ENCODE results near the gene PEG3.
A peak's percentile ranks its signal among the peaks of the same experiment; 100 is the strongest.

PEG3 gene

DNA sequence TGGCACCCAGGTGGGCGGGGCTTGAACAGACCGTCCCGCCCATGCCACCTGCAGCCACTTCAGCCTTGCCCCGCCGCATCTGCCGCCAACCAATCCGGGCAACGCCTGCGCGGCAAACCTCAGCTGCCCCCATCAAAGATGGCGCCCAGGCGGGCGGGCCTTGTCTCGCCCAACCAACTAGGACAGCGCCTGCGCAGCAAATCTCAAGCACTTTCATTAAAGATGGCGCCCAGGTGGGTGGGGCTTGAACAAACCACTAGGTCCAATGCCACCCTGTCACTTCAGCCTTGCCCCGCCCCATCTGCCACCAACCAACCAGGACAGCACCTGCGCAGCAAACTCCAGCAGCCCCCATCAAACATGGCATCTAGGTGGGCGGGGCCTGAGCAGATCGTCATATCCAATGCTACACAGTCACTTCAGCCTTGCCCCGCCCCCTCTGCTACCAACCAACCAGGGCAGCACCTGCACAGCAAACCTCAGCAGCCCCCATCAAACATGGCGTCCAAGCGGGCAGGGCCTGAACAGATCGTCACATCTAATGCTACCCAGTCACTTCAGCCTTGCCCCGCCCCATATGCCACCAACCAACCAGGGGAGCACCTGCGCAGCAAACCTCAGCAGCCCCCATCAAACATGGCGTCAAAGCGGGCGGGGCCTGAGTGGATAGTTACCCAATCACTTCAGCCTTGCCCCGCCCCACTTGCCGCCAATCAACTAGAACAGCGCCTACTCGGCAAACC, 1.4 kb downstream of the PEG3 start:
- DNase-seq (ENCODE audit: low spot score): peak; percentile 99

DNA sequence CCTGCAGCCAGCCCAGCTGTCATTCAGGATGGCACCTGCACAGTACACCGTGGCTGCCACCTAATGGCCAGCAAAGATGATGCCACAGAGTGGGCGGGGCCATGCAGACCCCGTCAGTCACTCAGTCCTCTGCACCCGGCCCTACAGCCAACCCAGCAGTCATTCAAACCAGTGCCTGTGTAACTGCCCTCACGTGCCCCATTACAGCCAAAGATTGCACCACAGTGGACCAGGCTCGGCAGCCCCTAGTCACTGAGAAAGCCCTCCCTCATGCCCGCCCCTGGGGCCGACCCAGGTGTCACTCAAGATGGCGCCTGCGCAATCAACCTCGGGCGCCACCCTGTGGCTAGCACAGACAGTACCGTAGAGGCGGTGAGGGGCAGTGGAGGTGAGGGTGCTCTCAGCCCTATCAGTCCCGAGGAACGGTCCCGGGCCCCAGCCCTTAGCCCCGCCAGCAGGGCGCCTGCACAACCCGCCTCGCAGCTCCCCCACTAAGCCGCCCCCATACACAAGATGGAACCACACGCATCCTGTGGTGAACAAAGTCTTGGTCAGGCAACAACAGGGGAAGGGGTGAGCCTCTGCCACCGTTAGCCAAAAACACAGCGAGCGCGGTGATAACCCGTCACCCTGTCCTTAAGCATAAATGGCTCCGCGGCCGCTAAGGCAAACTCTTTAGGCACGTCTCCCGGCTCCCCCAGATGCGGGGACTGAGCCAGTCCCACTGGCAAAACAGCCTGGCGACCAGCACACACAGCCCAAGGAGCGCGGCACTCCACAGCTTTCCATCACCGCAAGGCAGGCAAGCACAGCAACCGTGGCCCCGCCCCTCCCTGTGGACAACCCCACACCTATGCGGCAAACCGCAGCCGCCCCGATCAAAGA, 2.3 kb downstream of the PEG3 start:
- peak; percentile 89 for DNase-seq (ENCODE audit: low spot score)

DNA sequence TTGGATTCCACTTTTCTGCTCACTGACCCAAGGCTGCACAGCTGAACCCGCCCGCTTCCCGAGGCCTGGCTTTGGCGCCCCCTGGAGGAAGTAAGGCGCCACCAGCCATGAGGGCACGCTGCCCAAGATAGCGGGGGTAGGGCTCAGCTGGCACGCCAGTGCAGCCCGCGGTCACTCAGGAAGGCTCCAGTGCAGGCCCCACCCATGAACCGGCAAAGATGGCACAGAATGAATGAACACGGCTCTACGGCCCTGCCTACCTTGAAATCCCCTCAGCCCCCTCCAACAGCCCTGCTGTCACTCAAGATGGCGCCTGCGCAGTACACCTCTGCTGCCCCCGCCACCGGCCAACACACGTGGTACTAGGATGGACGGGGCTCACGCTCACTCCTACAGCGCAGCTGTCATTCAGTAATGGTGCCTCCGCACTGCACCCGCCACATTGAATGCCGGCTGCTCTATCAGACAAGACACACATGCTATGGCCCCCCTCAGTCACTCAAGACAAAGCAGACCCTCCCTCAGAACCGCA, 3.0 kb downstream of the PEG3 start:
- DNase-seq (ENCODE audit: low spot score): peak; percentile 88

- peak; percentile 12 for DNase-seq (ENCODE audit: low spot score)
Measured at GRCh38 chr19:56837004-56837403, 3.5 kb downstream of the PEG3 start.

- DNase-seq (ENCODE audit: low spot score): no peak
Measured at GRCh38 chr19:56836059-56836458, 4.5 kb downstream of the PEG3 start.

- DNase-seq (ENCODE audit: low spot score): no peak
Measured at GRCh38 chr19:56835401-56835800, 5.1 kb downstream of the PEG3 start.

GRCh38 chr19:56834564-56835375, 5.8 kb downstream of the PEG3 start:
- DNase-seq (ENCODE audit: low spot score): no peak

DNA sequence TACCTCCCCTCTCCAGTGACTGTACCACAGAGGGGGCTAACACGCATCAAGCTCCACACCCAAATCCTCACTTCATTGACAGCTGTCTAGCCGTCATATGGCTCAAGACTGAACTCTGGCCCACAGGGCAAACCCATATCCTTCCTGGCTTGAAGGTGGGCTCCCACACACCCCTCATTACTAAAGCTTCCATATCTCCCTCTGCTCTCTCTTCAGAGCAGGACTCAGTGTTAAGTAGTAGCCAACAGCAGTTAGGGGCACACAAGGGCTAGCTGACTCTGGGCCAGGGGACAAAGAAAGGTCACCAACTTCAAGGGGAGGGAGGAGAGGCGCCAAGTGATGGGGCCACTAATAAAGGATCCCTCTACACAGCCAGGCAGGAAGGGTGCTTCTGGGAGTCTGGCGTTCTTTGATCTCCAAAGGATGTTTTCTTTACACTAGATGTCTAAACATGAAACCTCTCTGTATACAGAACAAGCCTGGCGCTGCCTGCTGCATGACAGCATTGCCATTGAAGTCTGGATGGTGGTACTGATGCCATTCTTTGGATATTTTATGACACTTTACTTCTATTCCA, 8.1 kb downstream of the PEG3 start:
- DNase-seq (ENCODE audit: low spot score): no peak

- DNase-seq (ENCODE audit: low spot score): no peak
Measured at GRCh38 chr19:56831255-56831654, 9.3 kb downstream of the PEG3 start.

GRCh38 chr19:56829596-56829995, 10.9 kb downstream of the PEG3 start:
- no peak for DNase-seq (ENCODE audit: low spot score)

- DNase-seq (ENCODE audit: low spot score): no peak
Measured at GRCh38 chr19:56827708-56828107, 12.8 kb downstream of the PEG3 start.

DNA sequence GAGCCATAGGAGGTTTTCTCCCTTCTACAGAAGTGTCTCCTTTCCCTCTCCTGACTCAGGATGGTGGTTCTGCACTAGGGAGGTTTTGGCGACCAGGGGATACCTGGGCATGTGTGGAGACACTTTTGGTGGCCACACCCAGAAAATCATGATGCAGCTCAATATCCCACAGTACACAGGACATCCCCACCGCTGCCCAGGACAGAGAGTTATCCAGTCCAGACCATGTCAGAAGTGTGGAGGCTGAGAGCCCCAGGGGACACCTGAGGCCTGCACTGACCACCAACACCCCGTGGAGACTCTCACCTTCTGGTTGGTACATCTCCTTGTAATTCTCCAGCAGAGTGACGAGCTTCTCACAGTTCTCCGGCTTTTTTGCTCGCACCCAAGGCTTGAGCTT, 16.6 kb downstream of the PEG3 start:
- no peak for DNase-seq (ENCODE audit: low spot score)

GRCh38 chr19:56823417-56823816, 17.1 kb downstream of the PEG3 start:
- no peak for DNase-seq (ENCODE audit: low spot score)

GRCh38 chr19:56822755-56823154, 17.8 kb downstream of the PEG3 start:
- DNase-seq (ENCODE audit: low spot score): no peak

DNA sequence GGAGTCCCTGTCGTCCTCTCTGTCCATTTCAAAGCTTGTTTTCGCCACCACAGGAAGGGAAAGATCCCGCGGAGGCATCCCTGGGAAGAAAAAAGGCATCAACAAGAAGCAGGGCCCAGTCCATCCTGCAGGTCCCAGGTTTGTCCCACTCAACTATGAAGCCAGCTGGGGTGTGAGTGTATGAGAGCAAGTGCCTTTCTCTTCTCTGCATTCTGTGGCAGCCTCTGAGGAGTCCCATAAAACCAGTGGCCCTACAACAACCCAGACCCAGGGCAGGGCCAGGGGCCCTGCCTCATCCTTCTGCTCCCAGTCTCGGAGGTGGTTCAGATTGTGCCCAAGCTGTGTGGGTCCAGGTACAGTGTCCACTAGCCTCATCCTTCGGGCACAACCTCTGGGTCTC, 18.9 kb downstream of the PEG3 start:
- DNase-seq (ENCODE audit: low spot score): no peak

DNA sequence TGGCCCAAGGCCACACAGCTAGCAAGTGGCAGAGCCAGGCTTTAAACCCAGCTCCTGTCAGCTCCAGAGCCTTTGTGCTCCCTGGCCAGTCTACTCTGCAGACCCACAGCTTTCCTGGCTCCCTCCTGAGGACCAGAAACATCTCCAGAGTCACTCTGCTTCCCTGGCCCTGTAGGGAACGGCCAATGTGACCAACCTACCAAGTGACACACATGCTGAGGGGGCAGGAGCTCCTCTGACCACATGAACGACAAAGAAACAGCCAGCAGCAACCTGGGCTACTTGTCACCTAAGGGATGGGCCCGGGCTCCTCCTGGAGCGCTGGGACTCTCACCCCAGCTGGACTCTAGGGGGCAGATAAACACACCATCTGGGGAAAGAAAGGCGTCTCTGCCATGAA, 19.3 kb downstream of the PEG3 start:
- DNase-seq (ENCODE audit: low spot score): no peak

DNA sequence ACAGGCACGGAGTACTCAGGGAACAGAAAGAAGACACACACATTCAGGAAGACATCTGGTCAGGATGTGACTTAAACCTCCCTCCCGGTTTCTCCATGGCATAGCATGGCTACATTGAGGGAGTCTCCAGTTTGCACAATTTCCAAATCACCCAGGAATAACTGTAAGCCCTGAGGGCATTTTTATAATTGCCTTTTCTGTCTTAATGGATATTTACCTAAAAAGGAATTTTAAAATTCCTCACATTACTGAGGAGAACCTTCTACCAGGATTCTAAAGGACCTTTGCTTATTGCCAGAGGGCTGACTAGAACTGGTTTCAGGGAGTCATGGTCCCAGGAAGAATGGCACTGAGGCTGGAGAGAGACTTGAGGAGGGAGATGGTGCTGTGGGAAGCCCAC, 21.4 kb downstream of the PEG3 start:
- no peak for DNase-seq (ENCODE audit: low spot score)

DNA sequence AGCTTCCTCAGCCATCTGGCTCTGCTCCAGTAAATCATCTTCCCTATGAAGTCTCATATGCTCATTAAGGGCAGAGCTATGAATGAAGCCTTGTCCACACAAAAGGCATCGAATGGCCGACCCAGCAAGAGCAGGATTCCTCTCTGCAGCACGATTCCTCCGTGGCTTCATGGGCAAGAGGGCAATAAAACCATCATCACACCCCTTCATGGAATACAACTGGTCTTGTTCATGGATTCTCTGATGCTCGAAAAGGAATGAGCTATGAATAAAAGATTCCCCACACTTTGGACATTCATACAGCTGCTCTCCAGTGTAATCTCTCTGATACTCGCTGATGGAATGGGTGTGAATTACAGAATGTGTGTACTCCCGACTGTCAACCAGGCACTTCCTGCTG, 25.9 kb downstream of the PEG3 start:
- no peak for DNase-seq (ENCODE audit: low spot score)

DNA sequence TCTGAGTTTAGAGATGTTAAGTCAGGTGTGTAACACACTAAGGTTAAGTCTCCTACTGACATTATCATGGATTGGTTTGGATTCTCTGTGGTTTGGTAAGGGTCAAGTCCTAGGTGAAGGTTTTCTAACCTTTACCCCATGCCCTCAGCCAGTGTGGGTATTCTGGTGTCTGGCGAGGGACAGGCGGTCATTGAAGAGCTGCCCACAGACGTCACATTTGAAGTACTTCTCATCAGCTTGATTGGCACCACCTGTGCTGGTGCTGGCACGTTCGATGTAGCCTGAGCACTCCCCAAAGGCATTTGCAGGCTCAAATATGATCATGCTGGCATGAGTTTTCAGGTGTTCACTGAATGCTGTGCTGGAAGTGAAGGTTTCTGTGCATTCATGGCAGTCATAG, 27.0 kb downstream of the PEG3 start:
- DNase-seq (ENCODE audit: low spot score): no peak

DNA sequence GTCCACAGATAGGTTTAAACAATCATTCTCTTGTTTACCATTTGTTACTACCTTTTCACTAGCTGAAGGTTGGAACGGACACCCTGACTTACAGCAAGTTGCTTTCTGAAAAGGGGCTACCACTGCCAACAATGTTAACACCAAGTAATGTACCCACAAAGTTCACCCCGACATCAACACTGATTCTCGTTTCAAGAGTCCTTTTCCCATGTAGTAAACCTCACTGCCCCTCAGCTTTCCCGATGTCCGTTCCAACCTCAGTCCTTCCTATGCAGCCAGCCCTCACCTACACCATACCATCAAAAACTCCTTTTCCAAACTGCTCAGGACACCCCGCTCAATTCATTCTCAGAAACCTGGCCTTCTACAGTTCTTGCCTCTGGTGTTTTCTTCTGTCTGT, 29.0 kb downstream of the PEG3 start:
- DNase-seq (ENCODE audit: low spot score): no peak

- DNase-seq (ENCODE audit: low spot score): no peak
Measured at GRCh38 chr19:56810260-56810659, 30.3 kb downstream of the PEG3 start.
